HG03108 (cell line): ENCODE results near the gene OR8B8.
"Not testable (repeated sequence)": the region's sequence is repeated elsewhere in the genome, so short reads cannot be mapped to it uniquely, and the experiment has no call there.

ENCODE experiments used
- ATAC-seq: cut with Tn5 transposase; IDR thresholded peaks from one replicate; pipeline ENCODE4 v1.9.1; 2021; ENCODE audit warnings: moderate library complexity; ENCODE audit not compliant: unreplicated experiment

Gene OR8B8

GRCh38 chr11:124445646-124446150 lies at the start of gene OR8B8:
Gene OR8B8 (minus strand): TSS chr11:124445696. CDS start chr11:124441085, 4,611 bp downstream.
- no peak for ATAC-seq

- ATAC-seq = no peak
These were observed 47.6 kb upstream of the OR8B8 start for GRCh38 chr11:124493016-124493655.

DNA sequence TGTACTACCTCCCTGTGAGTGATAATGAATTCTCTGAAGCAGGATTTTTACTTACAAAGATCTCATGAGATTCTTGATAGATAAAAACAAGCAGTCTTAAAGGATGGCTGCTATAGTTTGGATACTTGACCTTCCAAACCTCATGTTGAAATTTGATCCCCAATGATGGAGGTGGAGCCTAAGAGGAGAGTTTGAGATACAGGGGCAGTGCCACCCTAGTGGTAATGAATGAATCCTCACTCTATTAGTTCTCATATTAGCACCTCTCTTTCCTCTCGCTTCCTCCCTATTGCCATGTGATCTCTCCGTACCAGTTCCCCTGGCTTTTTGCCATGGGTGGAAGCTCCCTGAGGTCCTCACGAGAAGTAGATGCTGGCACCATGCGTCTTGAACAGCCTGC lies 37.9 kb upstream of the OR8B8 start:
- no peak for ATAC-seq

GRCh38 chr11:124482362-124483147 lies 37.1 kb upstream of the OR8B8 start:
- no peak for ATAC-seq

- ATAC-seq = no peak
These were observed 36.1 kb upstream of the OR8B8 start for GRCh38 chr11:124481365-124482323.

- no peak for ATAC-seq
These were observed 34.1 kb upstream of the OR8B8 start for GRCh38 chr11:124479561-124479960.

GRCh38 chr11:124475265-124475664 lies 29.8 kb upstream of the OR8B8 start:
- ATAC-seq = no peak

- no peak for ATAC-seq
These were observed 29.3 kb upstream of the OR8B8 start for GRCh38 chr11:124474779-124475178.

- no peak for ATAC-seq
These were observed 28.6 kb upstream of the OR8B8 start for GRCh38 chr11:124474079-124474478.

DNA sequence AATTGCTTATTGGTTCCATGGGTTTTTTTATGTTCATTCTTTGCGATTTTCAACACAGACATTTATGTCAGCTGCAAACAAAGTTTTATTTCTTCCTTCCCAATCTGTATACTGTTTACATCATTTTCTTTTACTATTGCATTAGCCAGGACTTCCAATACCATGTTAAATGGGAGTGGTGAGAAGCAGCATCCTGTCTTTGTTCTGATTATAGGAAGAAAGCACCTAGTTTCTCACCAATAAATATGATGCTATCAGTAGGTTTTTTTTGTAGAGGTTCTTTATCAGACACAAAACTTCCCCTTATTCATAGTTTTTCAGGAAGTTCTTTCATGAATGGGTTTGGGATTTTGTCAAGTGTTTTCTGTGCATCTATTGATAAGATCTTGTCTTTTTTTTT lies 28.0 kb upstream of the OR8B8 start:
- ATAC-seq = no peak

GRCh38 chr11:124470561-124471227 lies 25.2 kb upstream of the OR8B8 start:
- ATAC-seq = no peak

DNA sequence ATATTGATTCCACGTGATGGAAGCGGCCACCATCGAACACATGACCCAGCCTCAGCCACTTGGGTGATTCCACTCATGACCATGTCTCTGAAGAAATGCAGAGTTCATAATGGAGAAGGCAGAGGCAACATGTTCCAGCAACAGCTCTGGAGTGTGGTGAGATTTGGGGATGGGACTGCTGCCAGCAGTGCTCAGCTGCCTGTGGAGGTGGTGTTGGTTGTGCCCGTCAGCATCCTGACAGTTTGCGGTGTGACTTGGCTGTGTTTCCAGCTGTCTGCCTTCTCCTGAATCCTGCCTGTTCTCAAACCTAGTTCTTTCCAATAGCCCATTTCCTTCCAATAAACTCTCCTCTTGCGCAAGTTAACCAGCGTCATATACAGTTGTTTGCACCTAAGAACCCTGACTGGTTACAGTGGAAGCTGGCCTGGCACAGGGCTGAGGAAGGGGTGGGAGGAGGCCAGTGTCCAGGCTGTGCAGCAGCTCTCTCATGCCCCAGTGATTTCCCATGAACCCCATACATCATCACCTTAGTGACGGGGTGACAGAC lies 22.0 kb upstream of the OR8B8 start:
- ATAC-seq = no peak

- no peak for ATAC-seq
These were observed 19.9 kb upstream of the OR8B8 start for GRCh38 chr11:124465368-124465767.

DNA sequence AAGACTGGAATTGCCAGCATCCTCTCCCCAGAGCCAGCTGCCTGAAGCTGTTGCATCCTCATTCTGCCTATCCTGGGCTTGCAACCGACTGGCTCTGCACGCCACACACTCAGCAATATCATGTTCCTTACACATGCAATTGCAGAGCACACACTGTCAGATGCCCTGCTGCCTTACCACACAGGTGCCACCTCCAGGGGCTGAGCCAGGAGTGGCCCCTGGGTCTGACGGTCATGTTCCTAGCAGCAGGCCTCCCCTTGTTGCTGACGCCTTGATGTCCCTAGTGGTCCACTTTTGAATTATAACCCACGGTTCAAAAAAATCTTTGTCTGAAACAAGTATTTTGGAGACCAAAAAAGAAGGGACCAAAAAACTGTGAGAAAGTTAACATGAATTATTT lies 18.5 kb upstream of the OR8B8 start:
- no peak for ATAC-seq

DNA sequence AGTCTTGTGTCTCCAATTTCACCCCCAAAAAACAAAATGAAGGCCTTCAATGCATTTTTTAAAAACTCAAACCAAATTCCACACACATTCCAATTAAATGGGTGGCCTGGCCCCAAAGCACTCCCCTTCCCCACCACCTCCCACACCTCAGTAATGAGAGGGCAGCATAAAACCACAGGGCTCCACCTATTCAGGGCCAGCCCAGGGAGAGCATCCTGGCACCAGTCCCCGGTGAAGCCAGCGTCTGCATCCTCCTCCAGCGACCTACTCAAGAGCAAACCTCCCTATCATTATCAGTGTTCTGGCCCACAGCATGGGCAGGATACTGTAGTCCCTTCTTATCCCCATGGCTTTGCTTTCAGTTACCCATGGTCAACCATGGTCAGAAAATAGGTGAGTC lies 17.8 kb upstream of the OR8B8 start:
- no peak for ATAC-seq

GRCh38 chr11:124460459-124460858 lies 15.0 kb upstream of the OR8B8 start:
- no peak for ATAC-seq

GRCh38 chr11:124459379-124459778 lies 13.9 kb upstream of the OR8B8 start:
- ATAC-seq = not testable (repeated sequence)

- ATAC-seq = no peak
These were observed 9.1 kb upstream of the OR8B8 start for GRCh38 chr11:124454552-124454951.

- ATAC-seq = no peak
These were observed 1.4 kb upstream of the OR8B8 start for GRCh38 chr11:124446916-124447315.

GRCh38 chr11:124442847-124443246 lies 2.6 kb downstream of the OR8B8 start:
- ATAC-seq = no peak
